ENCODE results near the gene KIAA1614.

The KIAA1614 gene

GRCh38 chr1:180940445-180940844, 27.7 kb downstream of the KIAA1614 start:
- H3K9me3 Mint-ChIP-seq = no peaks in the 10 kb centered on the region
- H3K4me3 Mint-ChIP-seq = no peak overlapping the region
- no peaks in the 10 kb centered on the region for H3K4me1 Mint-ChIP-seq (ENCODE audit: low read depth)
- no peaks in the 10 kb centered on the region for H3K27me3 Mint-ChIP-seq
- no peaks in the 10 kb centered on the region for H3K36me3 Mint-ChIP-seq (ENCODE audit: low read depth)
- no peak overlapping the region for H3K27ac Mint-ChIP-seq

DNA sequence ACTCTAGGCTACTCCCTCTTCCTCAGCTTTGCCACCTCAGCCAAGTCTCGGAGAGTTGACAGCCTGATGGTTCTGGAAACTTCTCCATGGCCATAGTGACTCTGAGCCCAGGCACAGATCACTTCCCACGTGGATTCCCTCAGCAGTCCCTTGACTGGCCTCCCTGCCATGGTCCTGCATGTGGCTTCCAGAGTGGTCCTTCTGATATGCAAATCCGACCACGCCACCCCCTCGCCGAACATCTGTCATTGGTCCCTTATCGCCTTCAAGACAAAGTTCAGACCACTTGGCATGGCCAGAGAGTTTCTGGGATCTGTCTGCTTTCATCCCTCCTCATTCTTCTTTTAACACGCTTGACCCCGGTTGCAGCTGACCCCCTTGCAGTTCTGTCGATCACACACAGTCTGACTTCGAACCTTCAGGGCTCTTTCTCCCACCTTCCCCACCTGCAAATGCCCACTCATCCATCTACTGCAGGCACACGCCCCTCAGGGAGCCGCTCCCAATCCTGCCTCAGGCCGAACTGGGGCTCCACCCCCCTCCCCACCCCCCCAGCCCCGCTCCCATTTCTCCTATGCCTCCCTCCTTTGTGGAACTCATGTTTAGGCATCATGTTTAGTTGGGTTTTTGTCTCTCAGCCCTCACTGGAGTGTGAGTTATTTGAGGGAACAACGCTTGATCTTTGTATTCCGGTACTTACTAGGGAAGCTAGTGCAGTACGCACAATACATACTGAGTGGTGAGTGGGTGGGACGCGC, 29.0 kb downstream of the KIAA1614 start:
- Mint-ChIP-seq H3K36me3 (ENCODE audit: low read depth) (peaks cover 6% of the 10 kb centered on the region), H3K9me3 (peaks cover 2% of the 10 kb centered on the region), H3K4me3 (no peak overlapping the region), H3K27me3 (no peaks in the 10 kb centered on the region), H3K4me1 (ENCODE audit: low read depth) (no peaks in the 10 kb centered on the region), H3K27ac (no peak overlapping the region)

DNA sequence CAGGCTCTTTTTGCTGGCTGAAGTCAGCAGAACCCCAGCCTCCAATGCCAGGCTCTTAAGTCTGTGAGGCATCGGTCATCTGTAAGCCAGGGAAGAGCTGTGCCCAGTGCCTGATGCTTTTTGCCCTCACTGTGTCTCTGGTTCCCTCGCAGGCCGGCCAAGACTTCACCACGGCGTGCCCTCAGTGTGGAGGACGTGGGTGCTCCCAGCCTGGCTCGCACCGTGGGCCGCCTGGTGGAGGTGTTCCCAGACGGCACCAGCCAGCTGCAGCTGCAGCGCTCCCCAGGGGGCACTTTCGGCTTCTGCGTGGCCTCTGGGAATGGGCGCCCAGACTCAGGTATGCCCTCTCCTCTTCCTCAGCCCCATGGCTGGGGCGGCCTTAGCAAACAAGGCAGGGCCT, 32.5 kb downstream of the KIAA1614 start:
- H3K4me3 Mint-ChIP-seq = no peak overlapping the region
- no peaks in the 10 kb centered on the region for H3K27me3 Mint-ChIP-seq
- peaks cover 14% of the 10 kb centered on the region for H3K9me3 Mint-ChIP-seq
- no peak overlapping the region for H3K27ac Mint-ChIP-seq
- peaks cover 34% of the 10 kb centered on the region for H3K36me3 Mint-ChIP-seq (ENCODE audit: low read depth)
- no peaks in the 10 kb centered on the region for H3K4me1 Mint-ChIP-seq (ENCODE audit: low read depth)

- no peak overlapping the region for H3K27ac Mint-ChIP-seq
- H3K4me3 Mint-ChIP-seq = no peak overlapping the region
- peaks cover 35% of the 10 kb centered on the region for H3K36me3 Mint-ChIP-seq (ENCODE audit: low read depth)
- H3K27me3 Mint-ChIP-seq = no peaks in the 10 kb centered on the region
- peaks cover 14% of the 10 kb centered on the region for H3K9me3 Mint-ChIP-seq
- no peaks in the 10 kb centered on the region for H3K4me1 Mint-ChIP-seq (ENCODE audit: low read depth)
Observed at GRCh38 chr1:180945551-180945950, 32.9 kb downstream of the KIAA1614 start.

GRCh38 chr1:180946056-180946455, 33.4 kb downstream of the KIAA1614 start:
- Mint-ChIP-seq H3K4me3 (no peak overlapping the region), H3K9me3 (peaks cover 14% of the 10 kb centered on the region), H3K36me3 (ENCODE audit: low read depth) (peaks cover 35% of the 10 kb centered on the region), H3K27ac (no peak overlapping the region), H3K4me1 (ENCODE audit: low read depth) (no peaks in the 10 kb centered on the region), H3K27me3 (no peaks in the 10 kb centered on the region)

DNA sequence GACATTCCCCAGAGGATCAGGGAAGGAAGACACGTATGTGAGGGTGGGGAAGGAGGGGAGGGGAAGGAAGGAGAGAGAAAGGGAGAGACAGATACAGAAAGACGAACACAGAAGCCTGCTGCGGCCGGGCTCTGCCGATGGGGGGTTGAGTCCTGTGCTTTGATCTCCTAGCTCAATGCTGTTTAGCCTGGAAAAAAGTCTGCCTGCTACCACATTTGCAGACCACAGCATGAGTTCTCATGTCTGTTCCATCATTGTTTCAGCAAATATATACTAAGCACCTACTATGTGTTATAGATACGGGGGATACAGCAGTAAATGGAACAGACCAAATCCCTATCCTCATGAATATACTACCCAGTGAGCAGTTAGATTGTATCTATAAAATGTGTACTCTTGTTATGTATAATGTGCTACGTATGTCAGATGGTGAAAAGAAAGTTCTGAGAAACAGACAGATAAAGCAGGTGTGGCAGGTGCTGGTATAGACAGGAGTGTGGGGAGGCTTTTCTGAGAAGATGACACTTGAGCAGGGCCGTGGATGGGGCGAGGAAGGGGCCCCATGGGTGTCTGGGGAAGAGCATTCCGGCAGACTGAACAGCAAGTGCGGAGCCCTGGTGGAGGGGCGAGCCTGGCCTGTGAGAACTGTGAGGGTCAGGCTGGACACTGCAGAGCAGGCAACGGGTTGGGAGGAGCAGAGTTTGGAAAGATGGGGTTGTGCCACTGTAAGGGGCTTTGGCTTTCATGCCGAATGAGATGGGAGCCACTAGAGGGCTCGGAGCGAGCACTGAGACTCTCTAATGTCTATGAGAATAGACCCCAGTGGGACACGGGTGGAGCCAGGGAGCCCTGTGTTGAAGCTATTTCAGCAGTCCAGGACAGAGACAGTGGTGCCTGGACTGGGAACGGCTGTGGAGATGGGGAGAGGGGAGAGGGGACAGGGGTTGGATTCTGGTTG, 34.1 kb downstream of the KIAA1614 start:
- Mint-ChIP-seq H3K27ac (no peak overlapping the region), H3K4me3 (no peak overlapping the region), H3K36me3 (ENCODE audit: low read depth) (peaks cover 35% of the 10 kb centered on the region), H3K27me3 (no peaks in the 10 kb centered on the region), H3K4me1 (ENCODE audit: low read depth) (no peaks in the 10 kb centered on the region), H3K9me3 (peaks cover 14% of the 10 kb centered on the region)

- Mint-ChIP-seq H3K36me3 (ENCODE audit: low read depth) (peaks cover 35% of the 10 kb centered on the region), H3K27ac (no peak overlapping the region)
Observed at GRCh38 chr1:180947499-180947885, 34.8 kb downstream of the KIAA1614 start.

DNA sequence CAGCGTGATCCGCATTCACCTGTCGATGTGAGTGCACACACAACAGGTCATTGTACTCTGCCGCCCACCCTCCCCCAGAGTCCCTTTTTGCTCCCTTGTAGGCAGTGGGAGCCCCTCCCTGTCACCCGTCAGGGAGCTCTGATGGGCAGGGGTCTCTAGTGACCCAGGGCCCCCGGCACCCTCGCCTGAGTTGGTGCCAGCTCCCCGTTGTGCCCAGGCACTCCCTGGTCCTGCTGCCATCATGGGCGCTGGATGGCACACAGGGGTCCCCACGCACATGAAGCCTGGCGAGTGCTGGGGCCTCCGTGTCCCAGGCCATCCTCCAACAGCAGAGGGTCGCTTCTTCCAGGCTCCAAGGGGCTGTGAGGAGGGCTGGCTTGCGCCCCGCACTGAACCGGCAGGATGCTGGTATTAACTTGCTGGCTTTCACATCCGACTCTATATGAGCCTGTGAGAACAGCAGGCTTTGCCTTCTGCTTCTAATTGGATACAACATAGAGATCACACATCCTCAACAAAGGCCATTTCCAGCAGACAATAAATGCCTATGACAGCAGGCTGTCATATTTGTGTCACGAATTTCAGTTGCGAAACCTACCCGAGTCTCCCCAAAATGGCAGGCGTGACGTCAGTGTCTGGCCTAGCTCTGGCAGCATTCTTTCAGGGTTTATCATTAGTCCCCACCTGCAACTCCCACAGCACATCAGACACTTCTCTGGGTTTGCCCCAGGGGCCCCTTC, 35.4 kb downstream of the KIAA1614 start:
- Mint-ChIP-seq H3K4me1 (ENCODE audit: low read depth) (no peaks in the 10 kb centered on the region), H3K36me3 (ENCODE audit: low read depth) (peaks cover 35% of the 10 kb centered on the region), H3K27ac (no peak overlapping the region), H3K27me3 (no peaks in the 10 kb centered on the region), H3K9me3 (peaks cover 14% of the 10 kb centered on the region), H3K4me3 (no peak overlapping the region)

More at GRCh38 chr1:180947499-180947885, 34.8 kb downstream of the KIAA1614 start:
- no peaks in the 10 kb centered on the region for H3K27me3 Mint-ChIP-seq
- H3K9me3 Mint-ChIP-seq = peaks cover 14% of the 10 kb centered on the region
- no peaks in the 10 kb centered on the region for H3K4me1 Mint-ChIP-seq (ENCODE audit: low read depth)
- H3K4me3 Mint-ChIP-seq = no peak overlapping the region

DNA sequence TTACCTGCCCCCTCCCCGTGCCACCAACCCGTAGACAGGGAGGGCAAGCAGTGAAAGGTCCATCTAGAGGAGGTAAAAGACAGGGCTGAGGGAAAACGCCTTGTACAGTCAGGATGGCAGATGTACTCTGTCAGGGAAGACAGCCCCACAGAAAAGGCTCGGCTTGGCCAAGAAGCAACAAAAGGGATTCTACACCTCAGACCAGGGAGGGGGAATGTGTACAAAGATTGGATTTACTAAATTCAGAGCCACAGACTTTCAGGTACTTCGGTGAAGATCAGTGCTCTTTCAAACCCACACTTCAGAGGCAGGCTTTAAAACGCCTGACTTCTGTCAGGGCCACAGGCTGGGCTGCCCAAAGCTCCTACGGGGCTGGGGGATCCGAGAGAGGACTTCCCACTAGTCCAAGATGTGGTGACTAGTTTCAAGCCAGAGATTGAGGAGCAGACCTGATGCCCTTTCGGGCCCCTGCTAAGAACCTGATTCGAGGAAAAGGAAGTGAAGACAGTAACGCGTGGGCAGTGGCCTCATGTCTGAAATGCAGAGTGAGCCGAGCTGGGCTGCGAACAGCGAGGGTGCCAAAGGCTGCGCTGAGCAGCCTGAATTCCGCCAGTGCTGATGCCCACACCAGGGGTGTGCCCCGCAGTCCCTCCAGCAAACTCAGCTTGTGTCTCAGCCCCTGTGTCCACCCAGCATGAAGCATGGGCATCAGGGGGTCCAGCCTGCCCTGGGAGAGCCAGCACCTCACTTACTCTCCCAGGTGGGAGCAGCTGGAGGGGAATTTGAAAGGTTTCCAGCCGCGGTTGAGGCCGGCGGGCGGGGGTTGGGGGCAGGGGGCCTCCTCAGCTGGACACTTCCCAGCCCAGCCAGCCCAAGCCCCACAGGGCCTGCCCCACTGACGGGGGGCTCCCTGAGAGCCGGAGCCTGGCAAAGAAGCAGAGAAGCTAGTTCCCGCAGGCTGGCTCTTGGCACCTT, 36.2 kb downstream of the KIAA1614 start:
- peaks cover 14% of the 10 kb centered on the region for H3K9me3 Mint-ChIP-seq
- peak overlapping the region; percentile 72 for H3K27ac Mint-ChIP-seq
- H3K36me3 Mint-ChIP-seq (ENCODE audit: low read depth) = peaks cover 35% of the 10 kb centered on the region
- no peaks in the 10 kb centered on the region for H3K27me3 Mint-ChIP-seq
- peaks cover 4% of the 10 kb centered on the region for H3K4me1 Mint-ChIP-seq (ENCODE audit: low read depth)
- no peak overlapping the region for H3K4me3 Mint-ChIP-seq

GRCh38 chr1:180949616-180950000, 36.9 kb downstream of the KIAA1614 start:
- H3K4me1 Mint-ChIP-seq (ENCODE audit: low read depth) = peaks cover 8% of the 10 kb centered on the region
- H3K27me3 Mint-ChIP-seq = no peaks in the 10 kb centered on the region
- H3K9me3 Mint-ChIP-seq = peaks cover 14% of the 10 kb centered on the region
- peaks cover 35% of the 10 kb centered on the region for H3K36me3 Mint-ChIP-seq (ENCODE audit: low read depth)
- no peak overlapping the region for H3K4me3 Mint-ChIP-seq
- no peak overlapping the region for H3K27ac Mint-ChIP-seq

GRCh38 chr1:180950321-180950720, 37.6 kb downstream of the KIAA1614 start:
- Mint-ChIP-seq H3K27ac (no peak overlapping the region), H3K4me3 (no peak overlapping the region), H3K27me3 (no peaks in the 10 kb centered on the region), H3K36me3 (ENCODE audit: low read depth) (peaks cover 35% of the 10 kb centered on the region), H3K9me3 (peaks cover 14% of the 10 kb centered on the region), H3K4me1 (ENCODE audit: low read depth) (peaks cover 10% of the 10 kb centered on the region)

GRCh38 chr1:180951186-180951745, 38.6 kb downstream of the KIAA1614 start:
- no peak overlapping the region for H3K4me3 Mint-ChIP-seq
- H3K27ac Mint-ChIP-seq = no peak overlapping the region
- no peaks in the 10 kb centered on the region for H3K27me3 Mint-ChIP-seq
- H3K36me3 Mint-ChIP-seq (ENCODE audit: low read depth) = peaks cover 31% of the 10 kb centered on the region
- H3K9me3 Mint-ChIP-seq = peaks cover 14% of the 10 kb centered on the region
- H3K4me1 Mint-ChIP-seq (ENCODE audit: low read depth) = peaks cover 10% of the 10 kb centered on the region

DNA sequence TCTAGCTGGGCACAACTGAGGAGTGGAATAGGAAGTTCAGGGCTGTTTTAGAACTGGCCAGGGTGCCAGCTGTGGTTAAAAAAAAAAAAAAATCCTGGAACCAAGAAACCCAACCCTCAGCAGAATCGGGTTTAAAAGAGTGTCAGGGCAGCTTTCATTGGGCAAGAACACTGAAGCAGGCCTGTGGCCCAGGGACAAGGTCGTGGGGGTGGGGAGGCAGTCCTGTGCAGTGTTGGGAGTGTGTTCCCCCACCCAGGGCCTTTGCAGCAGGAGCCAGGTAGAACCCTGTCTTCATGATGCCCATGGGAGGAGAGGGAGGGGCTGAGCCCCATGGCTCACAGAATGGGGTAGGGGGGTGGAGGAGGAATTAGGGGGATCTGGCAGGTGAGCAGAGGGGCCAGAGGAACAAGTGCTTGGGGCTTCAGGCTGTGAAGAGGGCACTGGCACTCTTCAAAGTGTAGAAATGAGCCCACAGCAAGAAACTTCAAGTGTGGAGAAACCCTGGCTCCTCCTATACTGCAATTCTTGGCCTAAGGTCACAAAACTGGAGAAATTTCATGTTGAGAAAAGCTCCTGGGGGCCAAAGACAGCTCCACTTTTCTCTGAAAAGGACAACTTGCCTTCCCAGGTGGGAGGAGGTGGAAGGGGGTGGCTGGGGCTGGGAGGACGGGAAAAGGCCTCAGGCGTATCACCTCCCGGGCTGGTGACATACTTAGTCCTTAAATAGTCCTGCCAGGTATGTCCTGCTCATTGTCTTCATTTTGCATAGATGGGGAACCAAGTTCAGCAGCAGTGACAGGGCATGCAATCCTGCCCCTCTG, 39.3 kb downstream of the KIAA1614 start:
- no peak overlapping the region for H3K27ac Mint-ChIP-seq
- H3K4me3 Mint-ChIP-seq = no peak overlapping the region
- no peaks in the 10 kb centered on the region for H3K27me3 Mint-ChIP-seq

More for the DNA sequence above, 39.3 kb downstream of the KIAA1614 start:
- peaks cover 10% of the 10 kb centered on the region for H3K4me1 Mint-ChIP-seq (ENCODE audit: low read depth)
- peaks cover 29% of the 10 kb centered on the region for H3K36me3 Mint-ChIP-seq (ENCODE audit: low read depth)
- H3K9me3 Mint-ChIP-seq = peaks cover 9% of the 10 kb centered on the region

Data from stimulated activated naive CD8-positive, alpha-beta T cell treated with anti-CD3 and anti-CD28 coated beads, Interleukin-15, Interleukin-2, amounts not matched to agents 100 ng/mL and 50 ng/mL, for 24 hours (primary cell).